Measurements from ENCODE around the gene AGMO. TPM values are rescaled to one million over a fixed set of nuclear protein-coding genes. Genes with fewer than 3 reads are reported as not detected.

Gene AGMO
- total and polyA plus RNA-seq, 10 of the 15 experiments (the other 5 are each of a cell fraction or from before 2014, with no cell fraction given) = 0.11 to 0.29 TPM; not detected in 8

- TF ChIP-seq PBX3 (IDR thresholded peaks at IDR 0.05; ENCODE audit: insufficient replicate concordance, low read depth, low read length) (no peak), USF1 (IDR thresholded peaks at IDR 0.05; ENCODE audit: borderline replicate concordance, extremely low read length, insufficient read depth, low read depth, low read length) (no peak), ELK1 (IDR thresholded peaks at IDR 0.05; ENCODE audit: low read depth, low read length) (no peak), STAT1 (conservative IDR thresholded peaks at IDR 0.05) (no peak), BCLAF1 (IDR thresholded peaks at IDR 0.05) (no peak), NR2F1 (conservative IDR thresholded peaks at IDR 0.05) (no peak), CUX1 (IDR thresholded peaks at IDR 0.05; ENCODE audit: insufficient replicate concordance, low read depth, low read length) (no peak), MTA3 (IDR thresholded peaks at IDR 0.05; ENCODE audit: borderline replicate concordance, low read length) (no peak), IKZF2 (IDR thresholded peaks at IDR 0.05) (no peak), BACH1 (IDR thresholded peaks at IDR 0.05; ENCODE audit: borderline replicate concordance) (no peak), JUNB (IDR thresholded peaks at IDR 0.05) (no peak), MAX (IDR thresholded peaks at IDR 0.05; ENCODE audit: low read depth, low read length) (no peak)
Observed at GRCh38 chr7:15403315-15403714, 158.5 kb downstream of the AGMO start (continued).

Data from GM12878 (cell line).